ENCODE data around the gene MACROH2A1.

Gene MACROH2A1

GRCh38 chr5:135375040-135375793 is 23.8 kb downstream of the MACROH2A1 start:
- no peak for DNase-seq (ENCODE audit: low read depth)
- no peak for TF ChIP-seq CTCF (IDR thresholded peaks at IDR 0.05; ENCODE audit: control insufficient read depth, insufficient read depth, low read depth, low read length, missing control alignments)
- H3K4me3 ChIP-seq (ENCODE audit: control insufficient read depth, low read depth, low read length) = no peak overlapping the region

- no peak for DNase-seq (ENCODE audit: low read depth)
- TF ChIP-seq CTCF (IDR thresholded peaks at IDR 0.05; ENCODE audit: control insufficient read depth, insufficient read depth, low read depth, low read length, missing control alignments) = no peak
- H3K4me3 ChIP-seq (ENCODE audit: control insufficient read depth, low read depth, low read length) = no peak overlapping the region
Measured at GRCh38 chr5:135373736-135374515, 25.1 kb downstream of the MACROH2A1 start.

- H3K4me3 ChIP-seq (ENCODE audit: control insufficient read depth, low read depth, low read length) = no peak overlapping the region
- no peak for TF ChIP-seq CTCF (IDR thresholded peaks at IDR 0.05; ENCODE audit: control insufficient read depth, insufficient read depth, low read depth, low read length, missing control alignments)
- DNase-seq (ENCODE audit: low read depth) = no peak
Measured at GRCh38 chr5:135372654-135373381, 26.2 kb downstream of the MACROH2A1 start.

- no peak for TF ChIP-seq CTCF (IDR thresholded peaks at IDR 0.05; ENCODE audit: control insufficient read depth, insufficient read depth, low read depth, low read length, missing control alignments)
- H3K4me3 ChIP-seq (ENCODE audit: control insufficient read depth, low read depth, low read length) = no peak overlapping the region
- peak; percentile 18 for DNase-seq (ENCODE audit: low read depth)
Measured at GRCh38 chr5:135371622-135372232, 27.3 kb downstream of the MACROH2A1 start.

- no peak for TF ChIP-seq CTCF (IDR thresholded peaks at IDR 0.05; ENCODE audit: control insufficient read depth, insufficient read depth, low read depth, low read length, missing control alignments)
- no peak for DNase-seq (ENCODE audit: low read depth)
Measured at GRCh38 chr5:135369952-135370351, 29.1 kb downstream of the MACROH2A1 start.

GRCh38 chr5:135367554-135367953 is 31.5 kb downstream of the MACROH2A1 start:
- DNase-seq (ENCODE audit: low read depth) = no peak
- no peak for TF ChIP-seq CTCF (IDR thresholded peaks at IDR 0.05; ENCODE audit: control insufficient read depth, insufficient read depth, low read depth, low read length, missing control alignments)
- no peak overlapping the region for H3K4me3 ChIP-seq (ENCODE audit: control insufficient read depth, low read depth, low read length)

More at GRCh38 chr5:135369952-135370351, 29.1 kb downstream of the MACROH2A1 start:
- H3K4me3 ChIP-seq (ENCODE audit: control insufficient read depth, low read depth, low read length) = no peak overlapping the region

Data from AG09309 (cell line).